Regular cardiac myocyte (primary cell): Measurements from ENCODE around the gene PLEKHS1. TPM values are rescaled to one million over a fixed set of nuclear protein-coding genes. Genes with fewer than 3 reads are reported as not detected.

Experiments used
- total RNA-seq: library from RNA; depleted of rRNA; stranded (reverse); fragments of >200 nt; gene quantifications from 2 replicates; pipeline ENCODE4 v1.2.3, GENCODE V29; 2014

The PLEKHS1 gene
- total RNA-seq = not detected in 2 replicates

GRCh38 chr10:113751181-113751732 is at the start of gene PLEKHS1:
Gene PLEKHS1, plus strand, starts transcription at chr10:113751682. Its CDS starts 3,596 bp downstream, at chr10:113755278.

Other genes with a start within 250 kb of the PLEKHS1 start
- under 0.01 and 0.19 TPM in 2 replicates for gene HABP2, start 198.6 kb upstream of the PLEKHS1 start, total RNA-seq
- gene NRAP, start 87.6 kb upstream of the PLEKHS1 start, total RNA-seq = not detected in 2 replicates
- gene CASP7, start 71.8 kb upstream of the PLEKHS1 start, total RNA-seq = 24.2 and 25.7 TPM in 2 replicates
- 5.6 and 6.7 TPM in 2 replicates for gene DCLRE1A, start 102.4 kb downstream of the PLEKHS1 start, total RNA-seq
- gene NHLRC2, start 103.0 kb downstream of the PLEKHS1 start, total RNA-seq = 10.1 and 11.5 TPM in 2 replicates